CD4-positive, alpha-beta T cell treated with Interleukin-10 for 1 hour (primary cell): ENCODE results near the gene SSTR4.
A peak's percentile ranks its signal among the peaks of the same experiment; 100 is the strongest.

ENCODE experiments used
- DNase-seq: peaks from one replicate; pipeline ENCODE4 v3.0.0-alpha.2; 2020

Gene SSTR4

DNA sequence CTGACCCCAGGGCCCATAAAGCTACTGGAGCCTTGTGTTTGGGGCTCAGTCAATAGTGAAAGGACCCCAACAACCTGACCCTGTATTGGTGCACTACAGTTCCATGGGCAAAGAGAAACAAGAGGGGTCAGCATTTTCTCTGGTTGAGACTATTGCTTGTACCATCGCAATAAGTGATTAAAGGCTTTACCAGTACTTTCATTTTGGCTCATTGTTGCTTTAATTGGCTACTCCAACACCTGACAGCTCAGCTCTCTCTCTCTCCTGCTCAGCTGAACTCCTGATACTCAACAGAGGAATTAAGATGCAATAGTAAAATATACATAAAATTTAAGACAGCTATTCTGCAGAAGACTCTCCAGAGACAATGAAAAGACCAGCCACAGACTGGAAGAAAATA lies 33.2 kb downstream of the SSTR4 start:
- DNase-seq: no peak

GRCh38 chr20:23069108-23069507 lies 34.0 kb downstream of the SSTR4 start:
- DNase-seq: no peak

GRCh38 chr20:23071398-23071797 lies 36.3 kb downstream of the SSTR4 start:
- no peak for DNase-seq

DNA sequence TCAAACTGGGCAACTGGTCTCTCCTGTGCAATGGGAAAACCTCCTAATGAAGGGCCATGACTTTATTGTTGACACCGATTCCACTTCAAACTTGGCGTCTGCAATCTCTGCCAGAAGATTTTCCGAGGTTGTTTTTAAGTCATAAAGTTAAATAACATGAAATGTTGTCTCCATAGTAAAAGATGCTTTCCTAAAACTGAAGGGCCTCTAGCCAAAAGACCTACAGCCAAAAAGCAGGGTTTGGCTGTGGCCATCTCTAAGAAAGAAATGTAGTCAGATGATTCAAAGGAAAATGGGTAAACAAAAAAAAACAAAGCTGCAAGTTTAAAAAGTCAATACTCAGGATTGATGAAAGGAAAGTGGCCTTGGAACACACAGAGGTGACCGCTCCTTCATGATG lies 36.9 kb downstream of the SSTR4 start:
- DNase-seq: no peak

DNA sequence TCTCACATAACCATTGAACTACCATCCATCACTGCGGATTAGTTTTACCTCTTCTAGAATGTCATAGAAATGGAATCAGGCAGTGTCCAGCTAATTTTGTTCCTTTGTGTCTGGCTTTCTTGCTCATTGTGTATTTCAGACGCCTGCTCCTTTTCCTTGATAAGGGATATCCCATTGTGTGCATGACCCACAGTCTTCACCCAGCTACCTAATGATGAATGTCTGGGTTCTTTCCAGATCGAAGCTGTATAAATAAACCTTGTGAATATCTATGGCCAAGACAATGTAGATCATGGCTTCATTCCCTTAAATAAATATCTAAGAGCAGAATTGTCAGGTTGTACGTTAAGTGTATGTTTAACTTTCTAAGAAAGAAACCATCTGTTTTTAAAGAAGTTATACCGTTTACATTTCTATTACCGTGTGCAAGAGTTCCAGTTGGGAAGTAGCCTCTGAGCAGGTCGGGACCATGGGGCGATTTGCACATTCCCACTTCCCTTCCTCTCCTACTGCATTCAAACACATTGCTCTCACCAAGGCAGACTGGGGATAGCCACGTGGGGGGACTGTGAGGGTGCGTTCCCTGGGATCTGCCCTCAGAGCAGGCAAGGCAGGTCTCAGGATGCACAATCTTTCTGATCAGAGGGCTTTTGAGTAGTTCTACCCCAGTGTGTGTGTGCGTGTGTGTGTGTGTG lies 37.9 kb downstream of the SSTR4 start:
- no peak for DNase-seq

DNA sequence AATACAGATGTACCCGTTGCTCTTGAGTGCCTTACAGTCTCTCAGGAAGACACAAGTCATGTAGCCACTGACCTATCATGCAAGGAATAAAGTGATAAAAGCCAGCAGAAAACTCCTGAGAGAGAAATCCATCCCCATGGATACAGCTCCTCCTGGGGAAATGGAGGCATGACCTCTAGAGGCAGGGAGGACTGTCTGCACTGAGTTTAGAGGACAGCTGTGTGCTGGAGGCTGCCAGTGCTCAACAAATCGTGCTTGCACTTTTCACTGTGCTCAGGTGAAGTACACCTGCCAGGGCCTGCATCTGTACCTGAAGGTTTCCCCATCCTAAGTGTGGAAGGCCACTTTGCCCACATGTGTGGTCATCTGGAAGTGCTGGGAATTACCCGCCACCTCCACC lies 38.9 kb downstream of the SSTR4 start:
- DNase-seq: no peak

DNA sequence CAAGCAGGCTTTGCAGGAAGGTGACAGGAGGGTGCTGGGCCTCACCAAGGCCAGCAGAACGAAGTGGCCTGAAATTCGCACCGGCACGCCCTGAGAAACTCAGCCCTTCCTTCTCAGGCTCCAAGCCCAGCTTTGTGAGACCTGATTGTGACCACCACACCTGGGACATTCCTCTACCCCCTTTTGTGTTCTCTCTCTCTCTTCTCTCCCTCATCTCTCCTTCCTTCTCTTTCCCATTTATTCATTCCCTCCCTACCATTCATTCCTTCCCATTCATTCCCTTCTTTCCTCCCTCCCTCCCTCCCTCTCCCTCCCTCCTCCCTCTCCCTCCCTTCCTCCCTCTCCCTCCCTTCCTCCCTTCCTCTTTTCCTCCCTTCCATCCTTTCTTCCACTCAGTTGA lies 42.2 kb downstream of the SSTR4 start:
- DNase-seq: no peak

DNA sequence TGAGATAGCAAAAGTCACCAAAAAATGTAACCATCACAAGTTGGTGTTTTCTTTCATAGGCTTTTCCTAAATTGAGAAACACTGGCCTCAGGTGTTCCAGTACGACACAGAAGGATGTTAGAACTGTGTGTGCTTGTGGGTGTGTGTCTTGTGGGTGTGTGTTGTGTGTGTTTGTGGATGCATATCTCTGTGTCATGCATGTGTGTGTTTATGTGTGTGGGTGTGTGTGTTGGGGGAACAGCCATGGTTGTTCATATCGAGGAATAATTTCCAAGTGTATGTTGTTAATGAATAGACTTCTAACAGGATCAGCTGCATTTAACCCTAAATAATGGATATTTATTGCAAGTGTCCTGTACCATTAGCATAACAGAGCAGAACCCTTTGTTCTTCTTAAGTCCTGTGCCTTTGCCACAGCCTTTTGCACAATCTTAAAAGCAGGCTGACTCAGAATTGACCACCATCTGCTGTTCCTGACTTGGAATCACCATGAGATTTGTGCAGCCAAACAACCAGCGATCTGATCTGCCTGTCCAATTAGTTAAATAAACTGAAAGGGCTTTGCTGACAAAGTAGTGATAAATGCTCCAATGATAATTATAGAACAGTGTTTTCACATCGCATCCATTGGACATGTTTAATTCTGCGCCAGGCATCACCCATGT lies 43.4 kb downstream of the SSTR4 start:
- DNase-seq: no peak

DNA sequence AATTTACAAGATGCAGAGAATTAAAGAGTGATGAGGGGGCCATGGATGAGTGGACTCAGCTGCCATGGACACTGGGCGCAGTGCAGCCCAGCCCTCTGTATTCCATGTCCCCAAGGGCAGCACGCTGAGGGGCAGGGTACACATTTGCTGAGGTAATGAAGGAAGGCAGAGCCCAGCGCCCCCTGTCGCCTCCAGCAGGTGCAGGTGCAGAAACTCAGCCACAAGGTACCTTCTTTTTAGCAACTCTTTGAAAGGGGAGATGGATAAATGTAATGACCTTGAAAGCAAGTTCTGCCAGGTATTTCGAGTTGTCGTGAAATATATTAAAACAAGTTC lies 43.9 kb downstream of the SSTR4 start:
- DNase-seq: no peak

- DNase-seq: no peak
Measured at GRCh38 chr20:23079926-23080325, 44.8 kb downstream of the SSTR4 start.

- no peak for DNase-seq
Measured at GRCh38 chr20:23080521-23080920, 45.4 kb downstream of the SSTR4 start.

DNA sequence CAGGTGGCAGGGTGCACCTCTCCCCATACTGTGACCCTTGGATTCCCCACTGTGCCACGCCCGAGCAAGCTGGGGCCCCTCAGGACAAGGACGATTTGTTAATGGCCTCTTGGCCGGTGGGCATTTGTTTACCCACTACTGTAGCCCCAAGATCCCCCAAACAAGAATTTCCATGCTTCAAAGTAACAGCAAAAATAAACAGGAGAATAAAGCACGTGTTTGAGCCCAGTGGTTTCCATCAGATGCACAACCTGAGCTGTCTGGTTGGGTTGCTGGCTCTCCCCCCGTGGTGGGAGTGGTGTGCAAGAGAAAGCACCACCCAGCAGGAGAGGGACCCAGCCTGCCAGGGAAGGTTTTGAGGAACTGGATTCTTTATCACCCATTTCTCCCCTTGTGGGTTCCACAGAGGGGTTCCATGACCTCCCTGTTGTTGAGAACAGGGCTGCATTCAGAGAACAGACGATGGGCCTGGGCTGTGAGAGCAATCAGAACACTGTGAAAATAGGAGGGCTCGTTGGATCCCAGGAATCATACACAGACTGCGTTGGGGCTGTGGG lies 46.2 kb downstream of the SSTR4 start:
- DNase-seq: no peak

- no peak for DNase-seq
Measured at GRCh38 chr20:23082846-23083552, 47.9 kb downstream of the SSTR4 start.

DNA sequence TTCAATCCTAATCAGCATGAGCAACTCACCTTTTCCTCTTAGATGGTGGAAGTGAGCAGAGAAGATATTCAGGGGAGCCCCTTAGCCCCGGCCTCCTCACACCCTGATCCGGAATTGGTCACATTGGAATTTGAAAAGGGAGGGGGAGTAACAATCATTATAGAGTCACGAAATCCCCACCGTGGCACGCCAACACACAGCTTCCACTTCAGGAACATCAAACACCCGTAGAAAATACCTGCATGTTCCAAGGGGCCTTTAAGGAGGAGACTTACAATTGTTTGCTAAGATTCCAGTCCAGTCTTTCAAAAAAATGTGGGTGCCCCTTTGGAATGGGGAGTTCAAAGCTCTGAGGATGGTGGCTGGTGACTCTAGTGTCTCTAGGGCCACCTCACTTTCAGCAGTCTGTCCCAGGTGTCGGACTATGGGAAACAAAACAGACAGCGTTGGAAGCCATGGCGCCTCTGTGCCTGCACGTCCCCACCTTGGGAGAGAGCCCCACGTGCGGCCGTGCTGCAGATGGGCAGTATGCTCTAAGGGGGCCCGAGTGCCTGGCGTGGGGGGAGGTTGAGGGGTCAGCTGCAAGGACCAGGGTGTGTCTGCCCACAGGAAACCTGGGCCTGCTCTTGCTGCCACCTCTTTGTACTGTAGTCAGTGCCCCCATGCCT lies 48.6 kb downstream of the SSTR4 start:
- no peak for DNase-seq

GRCh38 chr20:23084282-23084844 lies 49.3 kb downstream of the SSTR4 start:
- DNase-seq: no peak

- no peak for DNase-seq
Measured at GRCh38 chr20:23084845-23085365, 49.8 kb downstream of the SSTR4 start.

- DNase-seq: no peak
Measured at GRCh38 chr20:23085436-23086055, 50.4 kb downstream of the SSTR4 start.

DNA sequence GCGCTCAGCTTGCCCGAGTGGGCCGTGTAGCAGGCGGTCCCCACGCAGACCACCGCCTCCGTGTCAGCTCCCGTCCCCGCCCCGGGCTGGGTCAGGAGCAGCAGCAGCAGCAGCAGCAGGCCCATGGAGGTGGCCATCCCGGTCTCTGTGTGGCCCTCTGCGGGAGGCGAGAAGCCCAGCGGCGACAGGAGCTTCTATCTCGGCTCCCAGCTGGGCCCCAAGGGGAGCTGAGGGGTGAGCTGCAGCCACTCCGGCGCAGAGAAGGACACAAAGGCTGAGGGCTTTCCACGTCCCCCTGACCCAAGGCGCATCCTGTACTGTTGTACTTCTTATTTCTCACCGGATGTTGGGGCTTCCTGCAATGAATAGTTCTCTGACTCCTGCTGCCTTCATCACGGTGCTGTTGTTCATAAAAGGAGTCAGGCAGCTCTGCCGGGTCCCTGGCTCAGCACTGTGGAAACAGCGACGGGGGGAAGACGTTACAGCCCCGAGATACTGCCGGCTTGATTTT lies 51.0 kb downstream of the SSTR4 start, which contains the start of gene CD93:
Gene CD93, minus strand, starts transcription at position 269 of the 511 bp plus-strand sequence. Its CDS starts 132 bp downstream, at position 137.
- peak; percentile 17 for DNase-seq

DNA sequence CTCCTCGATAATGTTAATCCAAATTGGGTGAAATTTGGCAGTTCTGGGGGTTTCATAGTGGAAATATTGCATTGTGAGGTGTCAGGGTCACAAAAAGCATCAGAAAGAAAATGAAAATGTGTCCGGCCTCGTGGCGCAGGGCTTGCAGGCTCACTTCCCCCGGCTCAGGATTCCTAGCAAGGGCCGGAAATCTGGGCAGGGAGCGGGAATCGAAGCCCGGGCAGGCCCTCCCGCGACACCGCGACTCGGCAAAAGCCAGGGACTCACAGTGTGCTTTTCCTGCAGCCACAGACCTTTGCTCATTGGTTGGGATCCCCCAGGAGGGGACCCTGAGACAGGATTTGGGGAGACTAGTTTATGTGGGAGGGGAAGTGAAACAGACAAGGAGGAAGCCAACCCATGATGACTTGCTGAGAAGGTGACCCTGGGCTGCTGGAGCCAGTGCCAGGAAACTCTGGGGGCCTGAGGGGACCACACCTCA lies 51.9 kb downstream of the SSTR4 start:
- peak; percentile 28 for DNase-seq

- peak; percentile 19 for DNase-seq
Measured at GRCh38 chr20:23087587-23088251, 52.6 kb downstream of the SSTR4 start.
